ENCODE data around the gene CADPS2. TPM values are rescaled to one million over a fixed set of nuclear protein-coding genes. Genes with fewer than 3 reads are reported as not detected.

The CADPS2 gene
- total RNA-seq, 6 experiments from 2014 or later: 7.6 to 14.7 (median 9.4) TPM

DNA sequence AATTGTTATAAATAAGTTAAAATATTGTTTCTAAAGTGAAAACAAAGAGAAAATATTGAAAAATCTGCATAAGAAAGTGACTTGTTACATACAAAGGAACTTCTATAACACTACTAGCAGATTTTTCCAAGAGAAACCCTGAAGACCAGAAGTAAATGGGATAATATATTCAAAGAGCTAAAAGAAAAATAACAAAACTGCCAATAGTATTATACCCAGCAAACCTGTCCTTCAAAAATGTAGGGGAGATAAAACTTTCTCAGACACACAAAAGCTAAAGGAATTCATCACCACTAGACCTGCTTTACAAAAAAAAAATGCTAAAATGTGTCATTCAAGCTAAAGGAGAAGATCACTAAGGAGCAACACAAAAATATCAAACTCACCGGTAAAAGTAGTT, 17.0 kb downstream of the CADPS2 start:
- WGBS (ENCODE audit: insufficient coverage, low coverage, low lambda C conversion rate, missing lambda C conversion rate): 100% methylated on average over 1 of the region's 1 CpG
- H3K27me3 ChIP-seq: no peaks in the 10 kb centered on the region
- H3K27ac ChIP-seq: no peak overlapping the region
- DNase-seq (no peak), ATAC-seq (no peak)
- H3K4me3 ChIP-seq: no peak overlapping the region
- TF ChIP-seq POLR2A (IDR thresholded peaks at IDR 0.05): no peak
- TF ChIP-seq, protein P1, sequence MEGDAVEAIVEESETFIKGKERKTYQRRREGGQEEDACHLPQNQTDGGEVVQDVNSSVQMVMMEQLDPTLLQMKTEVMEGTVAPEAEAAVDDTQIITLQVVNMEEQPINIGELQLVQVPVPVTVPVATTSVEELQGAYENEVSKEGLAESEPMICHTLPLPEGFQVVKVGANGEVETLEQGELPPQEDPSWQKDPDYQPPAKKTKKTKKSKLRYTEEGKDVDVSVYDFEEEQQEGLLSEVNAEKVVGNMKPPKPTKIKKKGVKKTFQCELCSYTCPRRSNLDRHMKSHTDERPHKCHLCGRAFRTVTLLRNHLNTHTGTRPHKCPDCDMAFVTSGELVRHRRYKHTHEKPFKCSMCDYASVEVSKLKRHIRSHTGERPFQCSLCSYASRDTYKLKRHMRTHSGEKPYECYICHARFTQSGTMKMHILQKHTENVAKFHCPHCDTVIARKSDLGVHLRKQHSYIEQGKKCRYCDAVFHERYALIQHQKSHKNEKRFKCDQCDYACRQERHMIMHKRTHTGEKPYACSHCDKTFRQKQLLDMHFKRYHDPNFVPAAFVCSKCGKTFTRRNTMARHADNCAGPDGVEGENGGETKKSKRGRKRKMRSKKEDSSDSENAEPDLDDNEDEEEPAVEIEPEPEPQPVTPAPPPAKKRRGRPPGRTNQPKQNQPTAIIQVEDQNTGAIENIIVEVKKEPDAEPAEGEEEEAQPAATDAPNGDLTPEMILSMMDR (IDR thresholded peaks at IDR 0.05): no peak
- no peaks in the 10 kb centered on the region for H3K9me3 ChIP-seq
- no peaks in the 10 kb centered on the region for H3K36me3 ChIP-seq
- intact Hi-C loops (cut with DNase I): no loop called here
- no peaks in the 10 kb centered on the region for H3K4me1 ChIP-seq

DNA sequence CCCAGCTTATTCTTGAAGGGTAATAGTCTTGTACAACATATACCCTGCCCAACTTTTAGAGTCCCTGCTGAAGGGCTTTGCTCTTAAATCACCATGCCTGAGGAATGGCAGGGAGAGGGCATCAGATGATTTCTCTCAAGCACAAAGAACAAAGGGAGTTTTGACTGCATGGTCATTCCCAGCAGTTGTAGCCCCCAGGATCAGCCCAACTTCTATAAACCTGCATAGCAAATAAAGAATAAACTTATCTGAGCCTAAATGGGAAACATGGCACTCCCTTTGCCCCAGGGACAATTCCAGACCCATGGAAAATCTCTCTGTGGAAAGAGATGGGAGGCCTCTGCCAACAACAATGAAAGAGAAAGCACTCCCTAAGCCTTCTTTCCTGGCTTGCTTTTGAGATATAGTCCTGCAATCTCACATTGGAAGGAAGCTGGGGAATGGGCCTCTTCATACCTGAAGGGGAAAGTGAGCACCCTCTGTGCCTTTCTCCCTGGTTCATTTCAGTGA, 18.7 kb downstream of the CADPS2 start:
- no peaks in the 10 kb centered on the region for H3K27me3 ChIP-seq
- H3K4me3 ChIP-seq: no peak overlapping the region
- DNase-seq: no peak
- H3K36me3 ChIP-seq: no peaks in the 10 kb centered on the region
- TF ChIP-seq, protein P1 (IDR thresholded peaks at IDR 0.05): no peak
- no peak for TF ChIP-seq POLR2A (IDR thresholded peaks at IDR 0.05)
- H3K4me1 ChIP-seq: no peaks in the 10 kb centered on the region
- intact Hi-C loops (cut with DNase I): no loop called here
- no peak overlapping the region for H3K27ac ChIP-seq
- H3K9me3 ChIP-seq: no peaks in the 10 kb centered on the region
- no peak for ATAC-seq

DNA sequence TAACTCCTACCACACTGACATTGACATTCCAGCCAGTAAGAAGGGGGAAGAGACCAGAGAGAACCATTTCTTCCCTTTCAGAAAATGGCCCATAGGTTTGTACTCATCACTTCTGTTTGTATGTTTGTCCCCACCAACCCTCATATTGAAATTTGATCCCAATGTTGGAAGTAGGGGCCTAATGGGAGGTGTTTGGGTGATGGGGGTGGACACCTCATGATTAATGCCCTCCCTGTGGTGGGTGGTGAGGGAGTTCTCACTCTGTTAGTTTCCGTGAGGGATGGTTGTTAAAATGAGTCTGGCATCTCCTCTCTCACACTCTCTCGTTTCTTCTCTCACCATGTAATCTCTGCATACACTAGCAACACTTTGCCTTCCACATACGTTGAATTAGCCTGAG, 21.4 kb downstream of the CADPS2 start:
- no peak for TF ChIP-seq POLR2A (IDR thresholded peaks at IDR 0.05)
- TF ChIP-seq, protein P1 (IDR thresholded peaks at IDR 0.05): no peak
- 100% methylated on average over 1 of the region's 3 CpGs for WGBS (ENCODE audit: insufficient coverage, low coverage, low lambda C conversion rate, missing lambda C conversion rate)
- H3K27ac ChIP-seq: no peak overlapping the region
- H3K9me3 ChIP-seq: no peaks in the 10 kb centered on the region
- no peaks in the 10 kb centered on the region for H3K4me1 ChIP-seq
- DNase-seq (no peak), ATAC-seq (no peak)
- H3K4me3 ChIP-seq: no peak overlapping the region
- intact Hi-C loops (cut with DNase I): no loop called here
- no peaks in the 10 kb centered on the region for H3K27me3 ChIP-seq
- H3K36me3 ChIP-seq: no peaks in the 10 kb centered on the region

DNA sequence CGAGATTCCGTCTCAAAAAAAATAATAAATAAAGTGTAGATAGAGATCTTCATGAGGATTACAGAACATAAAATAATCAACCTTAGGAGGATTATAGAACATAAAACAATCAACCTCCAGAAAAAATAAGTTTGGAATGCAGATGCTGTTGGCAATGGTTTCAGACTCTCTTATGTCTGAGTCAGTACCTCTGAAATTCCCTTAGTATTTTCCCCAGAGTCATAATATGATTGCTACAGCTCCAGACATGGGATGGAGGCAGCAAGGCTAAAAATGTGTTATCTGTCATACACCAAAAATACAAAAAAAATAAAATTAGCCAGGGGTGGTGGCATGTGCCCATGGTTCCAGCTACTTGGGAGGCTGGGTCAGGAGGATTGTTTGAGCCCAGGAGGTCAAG, 22.2 kb downstream of the CADPS2 start:
- intact Hi-C loops (cut with DNase I): no loop called here
- Histone ChIP-seq H3K9me3 (no peaks in the 10 kb centered on the region), H3K36me3 (no peaks in the 10 kb centered on the region), H3K27ac (no peak overlapping the region), H3K27me3 (no peaks in the 10 kb centered on the region), H3K4me1 (no peaks in the 10 kb centered on the region), H3K4me3 (no peak overlapping the region)
- no peak for TF ChIP-seq POLR2A (IDR thresholded peaks at IDR 0.05)
- TF ChIP-seq, protein P1 (IDR thresholded peaks at IDR 0.05): no peak
- 71% methylated on average over 2 of the region's 2 CpGs for WGBS (ENCODE audit: insufficient coverage, low coverage, low lambda C conversion rate, missing lambda C conversion rate)
- no peak for ATAC-seq
- DNase-seq: no peak

DNA sequence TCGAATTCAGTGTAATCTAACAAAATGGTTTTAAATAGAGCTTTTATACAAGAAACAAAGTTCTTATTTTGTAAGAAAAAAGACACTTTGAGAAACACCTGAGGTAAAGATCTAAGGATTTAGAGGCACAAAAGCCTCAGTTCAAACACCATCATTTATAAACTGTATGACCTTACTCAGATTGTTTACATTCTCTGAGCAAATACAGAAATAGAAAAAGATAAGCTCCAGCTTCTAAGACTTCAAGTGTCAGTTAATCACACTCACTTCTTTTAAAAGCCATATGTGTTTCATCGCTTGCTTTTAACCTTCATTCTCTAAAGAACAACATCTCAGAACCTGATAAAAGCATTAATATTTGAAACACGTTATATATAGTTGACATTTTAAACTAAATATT, 27.9 kb downstream of the CADPS2 start:
- DNase-seq: no peak
- H3K9me3 ChIP-seq: no peaks in the 10 kb centered on the region
- no peaks in the 10 kb centered on the region for H3K27me3 ChIP-seq
- no peak overlapping the region for H3K4me3 ChIP-seq
- no peak for ATAC-seq
- peaks cover 0 to 2% (median 0%) of the 10 kb centered on the region in 4 donors for H3K36me3 ChIP-seq
- no peaks in the 10 kb centered on the region for H3K4me1 ChIP-seq
- intact Hi-C loops (cut with DNase I): no loop called here
- H3K27ac ChIP-seq: no peak overlapping the region
- no peak for TF ChIP-seq POLR2A (IDR thresholded peaks at IDR 0.05)
- TF ChIP-seq, protein P1 (IDR thresholded peaks at IDR 0.05): no peak
- 96% methylated on average over 3 of the region's 3 CpGs for WGBS (ENCODE audit: insufficient coverage, low coverage, low lambda C conversion rate, missing lambda C conversion rate)

Data from right lobe of liver (tissue), 6 donors.